ENCODE measurements around the gene CHTOP.

DNA sequence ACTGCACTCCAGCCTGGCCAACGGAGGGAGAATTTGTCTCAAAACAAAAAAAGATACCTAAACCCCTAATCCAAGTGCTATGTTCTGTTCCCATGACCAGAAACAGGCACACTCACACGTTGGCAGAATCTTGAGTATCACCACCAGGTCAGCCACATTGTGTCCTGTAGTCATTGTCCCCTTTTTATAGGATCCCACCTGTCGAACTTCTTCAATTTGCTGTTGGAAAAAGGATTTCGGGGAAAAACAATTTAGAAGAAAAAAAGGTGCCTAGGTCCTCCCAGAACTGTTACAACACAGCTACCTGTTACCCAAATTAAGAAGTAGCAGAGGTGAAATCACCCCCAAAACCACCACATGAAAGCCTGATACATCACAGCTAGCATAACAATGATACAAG lies 33.6 kb downstream of the CHTOP start:
- TF ChIP-seq, protein P1, sequence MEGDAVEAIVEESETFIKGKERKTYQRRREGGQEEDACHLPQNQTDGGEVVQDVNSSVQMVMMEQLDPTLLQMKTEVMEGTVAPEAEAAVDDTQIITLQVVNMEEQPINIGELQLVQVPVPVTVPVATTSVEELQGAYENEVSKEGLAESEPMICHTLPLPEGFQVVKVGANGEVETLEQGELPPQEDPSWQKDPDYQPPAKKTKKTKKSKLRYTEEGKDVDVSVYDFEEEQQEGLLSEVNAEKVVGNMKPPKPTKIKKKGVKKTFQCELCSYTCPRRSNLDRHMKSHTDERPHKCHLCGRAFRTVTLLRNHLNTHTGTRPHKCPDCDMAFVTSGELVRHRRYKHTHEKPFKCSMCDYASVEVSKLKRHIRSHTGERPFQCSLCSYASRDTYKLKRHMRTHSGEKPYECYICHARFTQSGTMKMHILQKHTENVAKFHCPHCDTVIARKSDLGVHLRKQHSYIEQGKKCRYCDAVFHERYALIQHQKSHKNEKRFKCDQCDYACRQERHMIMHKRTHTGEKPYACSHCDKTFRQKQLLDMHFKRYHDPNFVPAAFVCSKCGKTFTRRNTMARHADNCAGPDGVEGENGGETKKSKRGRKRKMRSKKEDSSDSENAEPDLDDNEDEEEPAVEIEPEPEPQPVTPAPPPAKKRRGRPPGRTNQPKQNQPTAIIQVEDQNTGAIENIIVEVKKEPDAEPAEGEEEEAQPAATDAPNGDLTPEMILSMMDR (IDR thresholded peaks at IDR 0.05), result no peak
- TF ChIP-seq POLR2A (IDR thresholded peaks at IDR 0.05; ENCODE audit: low read depth) (no peak), POLR2AphosphoS5 (IDR thresholded peaks at IDR 0.05) (no peak), EP300 (IDR thresholded peaks at IDR 0.05) (no peak)

Measured in esophagus muscularis mucosa (tissue), 4 donors.